NCI-H460 (cell line): Measurements from ENCODE around the gene PRR20C. TPM values are rescaled to one million over a fixed set of nuclear protein-coding genes. Genes with fewer than 3 reads are reported as not detected.
"Not testable (repeated sequence)": the region's sequence is repeated elsewhere in the genome, so short reads cannot be mapped to it uniquely, and the experiment has no call there.

ENCODE experiments used
- DNase-seq: peaks from one replicate; pipeline ENCODE4 v3.0.0-alpha.2; 2016; ENCODE audit warnings: low read depth; ENCODE audit errors: extremely low read depth
- polyA plus RNA-seq: library from polyadenylated mRNA; depleted of rRNA; stranded (reverse); fragments of >200 nt; gene quantifications from 2 replicates; pipeline ENCODE4 v1.2.3, GENCODE V29; 2014; cell fraction: nucleus; rRNA removed
- small RNA-seq, 2 experiments: library from RNA; depleted of rRNA; stranded (forward); fragments of <200 nt; gene quantifications; one replicate each; pipeline ENCODE3, GENCODE V24; 2014
- total RNA-seq: library from RNA; depleted of rRNA; stranded (reverse); fragments of >200 nt; shearing (Covaris generic); gene quantifications from 2 replicates; pipeline ENCODE4 v1.2.3, GENCODE V29; 2014; rRNA removed

PRR20C gene
- total RNA-seq: not detected in 2 replicates
- not detected in 2 replicates for polyA plus RNA-seq

DNA sequence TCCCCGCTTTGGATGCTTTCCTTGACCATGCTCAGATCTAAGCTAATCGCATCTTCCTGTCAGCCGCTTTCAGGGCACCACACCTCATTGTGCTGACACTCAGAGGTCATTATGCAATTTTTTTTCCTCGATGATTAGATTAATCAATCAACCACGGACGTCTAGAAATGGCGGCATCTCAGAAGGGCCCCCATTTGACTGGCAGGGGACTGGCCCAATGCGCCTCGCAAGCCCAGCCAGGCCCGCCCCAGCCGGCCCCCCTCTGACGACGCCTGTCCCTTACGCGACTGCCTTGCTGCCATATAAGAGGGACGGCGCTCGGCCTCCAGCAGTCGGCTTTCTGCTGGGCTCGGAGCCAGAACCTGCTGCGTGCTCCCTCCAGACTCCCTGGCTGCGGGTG is at the start of gene PRR20C:
TSS of gene PRR20C (plus strand) at position 301 of the 400 bp plus-strand sequence. CDS start 387 bp downstream, outside the sequence.
- not testable (repeated sequence) for DNase-seq

DNA sequence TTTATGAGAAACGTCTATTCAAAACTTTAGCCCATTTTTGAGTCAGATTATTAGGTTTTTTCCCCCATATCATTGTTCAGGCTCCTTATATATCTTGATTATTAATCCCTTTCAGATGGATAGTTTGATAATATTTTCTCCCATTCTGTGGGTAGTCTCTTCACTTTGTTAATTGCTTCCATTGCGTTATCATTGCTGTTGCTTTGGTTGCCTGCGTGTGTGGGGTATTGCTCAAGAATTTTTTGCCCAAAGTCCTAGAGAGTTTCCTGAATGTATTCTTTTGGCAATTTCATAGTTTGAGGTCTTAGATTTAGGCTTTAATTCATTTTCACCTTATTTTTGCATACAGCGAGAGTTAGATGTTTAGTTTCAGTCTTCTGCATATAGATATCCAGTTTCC is 38.9 kb upstream of the PRR20C start:
- no peak for DNase-seq

DNA sequence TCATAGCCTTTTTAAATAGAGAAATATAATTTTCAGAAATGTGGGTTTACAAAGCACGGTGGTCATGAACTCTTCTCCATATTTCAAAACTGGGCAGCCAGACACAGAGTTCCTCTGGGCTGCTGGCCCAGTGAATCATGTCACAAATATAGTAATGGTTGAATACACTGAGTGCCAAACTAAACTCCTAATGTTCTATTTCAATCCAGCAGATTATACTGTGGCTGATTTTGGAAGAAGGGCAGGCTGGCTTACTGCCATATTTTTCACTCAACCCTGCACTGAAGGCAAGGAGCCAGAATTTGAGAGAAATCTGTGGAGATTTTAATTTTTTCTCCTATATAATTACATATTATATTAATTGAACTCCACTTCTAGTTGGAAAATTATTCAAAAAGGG is 30.2 kb upstream of the PRR20C start:
- no peak for DNase-seq

GRCh38 chr13:57128909-57129308 is 25.0 kb upstream of the PRR20C start:
- no peak for DNase-seq

GRCh38 chr13:57136093-57136492 is 17.8 kb upstream of the PRR20C start:
- no peak for DNase-seq

DNA sequence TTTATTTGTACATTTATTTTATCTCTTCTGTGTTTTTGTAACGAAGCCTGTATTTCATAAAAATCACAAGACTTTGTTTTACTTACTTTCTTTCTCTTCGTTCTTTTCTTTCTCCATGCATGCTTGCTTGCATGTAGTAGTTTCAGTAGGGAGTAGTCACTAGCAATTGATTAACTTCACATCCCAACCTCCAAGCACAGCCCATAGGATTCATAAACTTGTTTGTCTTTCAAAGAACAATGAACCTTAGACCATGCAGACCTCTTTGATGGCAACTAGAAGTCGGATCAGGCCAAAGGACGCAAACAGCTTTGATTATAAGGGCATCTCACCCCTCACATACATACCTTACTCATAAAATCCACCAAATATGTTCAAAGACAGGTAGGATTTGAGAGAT is 16.3 kb upstream of the PRR20C start:
- no peak for DNase-seq

GRCh38 chr13:57138988-57139387 is 14.9 kb upstream of the PRR20C start:
- DNase-seq: no peak

- not testable (repeated sequence) for DNase-seq
Measured at GRCh38 chr13:57139781-57140180, 14.1 kb upstream of the PRR20C start.

- not testable (repeated sequence) for DNase-seq
Measured at GRCh38 chr13:57140235-57140968, 13.5 kb upstream of the PRR20C start, which contains the start of gene PRR20A. TSS of gene PRR20A (plus strand) at chr13:57140918. CDS start at chr13:57141305, 387 bp downstream.

- not testable (repeated sequence) for DNase-seq
Measured at GRCh38 chr13:57147188-57147587, 6.7 kb upstream of the PRR20C start, which contains the start of gene PRR20B. TSS of gene PRR20B (plus strand) at chr13:57147488. CDS start at chr13:57147875, 387 bp downstream.

DNA sequence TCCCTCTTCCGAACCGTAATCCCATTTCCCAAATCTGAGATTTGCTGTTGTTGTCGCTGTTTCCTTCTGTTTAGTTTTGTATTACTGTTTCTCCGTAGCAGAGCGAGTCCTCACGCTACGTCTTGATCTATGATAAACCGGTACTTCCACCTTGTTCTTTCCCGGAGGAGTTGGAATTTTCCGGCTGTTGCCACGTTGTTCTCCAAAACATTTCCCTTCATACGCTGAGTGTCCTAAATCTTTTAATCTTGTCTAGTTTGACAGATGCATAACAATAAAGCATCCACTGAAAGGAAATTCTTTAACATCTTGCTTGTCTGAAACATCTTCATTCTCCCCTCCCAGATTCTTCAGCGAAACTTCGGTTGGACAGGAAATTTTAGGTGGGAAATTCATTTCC is 5.8 kb upstream of the PRR20C start:
- DNase-seq: not testable (repeated sequence)

- not testable (repeated sequence) for DNase-seq
Measured at GRCh38 chr13:57160332-57160731, 6.5 kb downstream of the PRR20C start, which contains the start of gene PRR20D. TSS of gene PRR20D (plus strand) at chr13:57160632. CDS start at chr13:57161019, 387 bp downstream.

DNA sequence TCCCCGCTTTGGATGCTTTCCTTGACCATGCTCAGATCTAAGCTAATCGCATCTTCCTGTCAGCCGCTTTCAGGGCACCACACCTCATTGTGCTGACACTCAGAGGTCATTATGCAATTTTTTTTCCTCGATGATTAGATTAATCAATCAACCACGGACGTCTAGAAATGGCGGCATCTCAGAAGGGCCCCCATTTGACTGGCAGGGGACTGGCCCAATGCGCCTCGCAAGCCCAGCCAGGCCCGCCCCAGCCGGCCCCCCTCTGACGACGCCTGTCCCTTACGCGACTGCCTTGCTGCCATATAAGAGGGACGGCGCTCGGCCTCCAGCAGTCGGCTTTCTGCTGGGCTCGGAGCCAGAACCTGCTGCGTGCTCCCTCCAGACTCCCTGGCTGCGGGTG is 13.0 kb downstream of the PRR20C start, which contains the start of gene PRR20E:
TSS of gene PRR20E (plus strand) at position 301 of the 400 bp plus-strand sequence. CDS start 387 bp downstream, outside the sequence.
- not testable (repeated sequence) for DNase-seq

- no peak for DNase-seq
Measured at GRCh38 chr13:57191667-57192066, 37.8 kb downstream of the PRR20C start.

Small RNA genes within 50 kb of the gene (small RNA-seq; reads per million reads assigned to genes)
- gene PRR20FP: 0 reads per million in 2 experiments

Other genes with a start within 250 kb of the PRR20C start
- gene PRR20A, start 13.1 kb upstream of the PRR20C start, total RNA-seq: not detected in 2 replicates
- not detected in 2 replicates for gene PRR20B, start 6.6 kb upstream of the PRR20C start, total RNA-seq
- not detected in 2 replicates for gene PRR20D, start 6.6 kb downstream of the PRR20C start, total RNA-seq
- not detected in 2 replicates for gene PRR20E, start 13.1 kb downstream of the PRR20C start, total RNA-seq